GM19043 (cell line): ENCODE data around the gene KCNH8.

Experiments used
- ATAC-seq: cut with Tn5 transposase; IDR thresholded peaks from one replicate; pipeline ENCODE4 v1.9.1; 2021; ENCODE audit warnings: low read depth; ENCODE audit not compliant: unreplicated experiment

KCNH8 gene

GRCh38 chr3:19573644-19574043 lies 425.3 kb downstream of the KCNH8 start:
- no peak for ATAC-seq

DNA sequence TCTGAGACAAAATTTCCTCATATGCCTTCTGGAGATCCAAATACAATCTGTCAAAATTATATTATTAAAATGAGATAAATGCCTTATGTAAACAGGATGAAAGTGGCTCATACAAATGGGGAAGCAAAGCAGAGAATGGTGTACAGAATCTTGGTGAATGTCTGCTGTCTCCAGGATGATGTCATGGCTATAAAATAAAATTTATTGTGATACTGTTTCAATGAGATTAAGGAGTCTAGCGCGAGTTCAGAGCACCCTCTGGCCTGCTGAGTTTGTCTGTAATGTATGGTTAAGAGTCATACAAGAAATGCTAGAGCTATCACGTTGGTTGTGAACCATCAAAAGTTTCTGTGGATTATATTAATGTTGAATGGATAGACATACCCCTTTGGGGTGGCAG lies 426.0 kb downstream of the KCNH8 start:
- ATAC-seq, result no peak

DNA sequence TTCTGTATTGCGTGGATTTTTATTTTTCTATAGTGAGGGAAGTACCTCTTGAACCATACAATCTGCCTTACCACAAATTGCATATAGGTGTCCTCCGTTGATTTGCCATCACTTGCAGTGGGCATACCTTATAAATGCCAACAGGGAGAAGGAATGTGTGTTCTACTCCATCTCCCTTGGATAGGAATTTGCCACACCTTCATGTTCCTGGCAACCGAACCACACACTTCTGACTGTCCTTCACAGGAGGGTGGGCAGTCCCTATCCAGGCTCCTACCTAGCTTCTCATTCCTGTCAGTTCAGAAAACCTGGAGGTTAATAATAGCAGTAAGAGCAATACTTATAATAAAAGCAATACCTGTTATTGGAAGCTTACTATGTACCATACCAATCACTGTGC lies 428.0 kb downstream of the KCNH8 start:
- no peak for ATAC-seq
